ENCODE data around the gene PXK.
"Not testable (repeated sequence)": the region's sequence is repeated elsewhere in the genome, so short reads cannot be mapped to it uniquely, and the experiment has no call there.

PXK gene

DNA sequence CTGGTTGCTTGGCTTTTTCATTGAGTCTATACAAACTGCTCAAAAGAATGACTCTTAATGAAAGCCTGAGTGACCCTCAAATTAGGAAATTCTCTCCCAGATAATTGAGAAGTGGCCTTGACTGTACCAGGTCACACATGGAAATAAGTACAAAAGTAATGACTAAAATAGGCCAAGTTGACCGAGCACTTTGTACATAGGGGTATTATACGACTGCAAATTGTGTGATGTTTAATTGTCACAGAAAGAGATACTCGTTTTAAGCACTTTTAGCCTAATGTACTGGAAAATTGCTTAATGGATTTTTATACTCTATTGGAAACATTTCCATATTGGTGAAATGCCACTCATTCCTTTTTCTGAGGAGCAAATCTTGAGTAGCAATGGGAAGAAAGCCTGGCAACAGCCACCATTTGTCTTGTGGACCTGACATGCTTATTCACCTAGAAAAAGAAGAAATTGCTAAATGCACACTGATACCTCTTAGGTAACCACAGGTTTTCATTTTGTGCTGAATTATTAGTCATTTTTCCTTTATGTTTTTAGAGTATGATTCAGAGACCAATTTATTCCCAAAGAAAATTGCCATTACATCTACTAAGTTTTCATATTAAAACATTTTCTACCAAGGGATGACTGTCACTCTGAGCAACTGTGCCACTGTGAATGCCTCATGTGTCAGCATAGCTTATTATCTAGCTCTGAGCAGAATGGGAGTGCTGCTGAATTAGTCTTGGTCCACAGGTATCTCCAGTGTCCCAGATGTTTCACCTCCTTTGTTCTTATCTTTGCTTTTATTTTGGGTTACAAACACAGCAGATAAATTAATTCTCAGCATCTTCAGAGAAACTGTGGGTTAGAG, 8.9 kb upstream of the PXK start:
- DNase-seq, result no peak

GRCh38 chr3:58324391-58325390, 8.0 kb upstream of the PXK start:
- DNase-seq, result no peak

DNA sequence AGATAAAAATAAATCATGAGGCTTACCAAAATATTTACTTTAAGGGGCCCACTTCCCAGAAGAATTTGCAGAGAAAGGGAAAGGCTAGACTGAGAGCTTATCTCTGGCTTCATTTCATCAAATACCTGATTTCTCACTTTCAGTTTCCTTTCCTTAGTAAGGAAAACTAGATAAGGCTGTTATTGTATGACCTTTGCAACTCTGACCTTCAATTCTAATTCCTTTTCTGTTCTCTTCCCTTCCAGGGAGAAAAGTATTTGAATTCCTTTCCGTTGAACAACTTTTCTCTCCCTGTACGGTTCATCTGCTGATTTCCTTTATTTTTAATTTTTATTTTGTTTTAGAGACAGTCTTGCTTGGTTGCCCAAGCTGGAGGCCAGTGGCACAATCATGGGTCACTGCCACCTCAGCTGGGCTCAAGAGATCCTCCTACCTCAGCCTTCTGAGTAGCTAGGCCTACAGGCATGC, 7.1 kb upstream of the PXK start:
- DNase-seq, result no peak

- no peak for DNase-seq
Measured at GRCh38 chr3:58326267-58326900, 6.3 kb upstream of the PXK start.

GRCh38 chr3:58329150-58329921, 3.4 kb upstream of the PXK start:
- DNase-seq, result no peak

DNA sequence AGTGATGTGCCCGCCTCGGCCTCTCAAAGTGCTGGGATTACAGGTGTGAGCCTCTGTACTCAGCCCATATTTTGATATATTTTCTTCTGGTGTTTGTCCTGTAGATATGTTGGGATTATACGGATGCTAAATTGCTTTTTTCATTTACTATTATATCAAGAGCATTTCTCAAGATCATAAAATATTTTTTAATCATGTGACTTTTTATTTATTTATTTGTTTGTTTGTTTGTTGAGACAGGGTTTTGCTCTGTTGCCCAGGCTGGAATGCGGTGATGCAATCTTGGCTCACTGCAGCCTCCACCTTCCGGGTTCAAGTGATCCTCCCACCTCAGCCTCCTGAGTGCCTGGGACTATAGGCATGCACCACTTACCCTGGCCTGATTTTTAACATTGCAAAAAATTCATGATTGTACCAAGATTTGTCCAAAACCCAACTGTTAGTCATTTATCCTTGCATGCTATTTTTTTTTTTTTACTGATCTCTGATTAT, 2.7 kb upstream of the PXK start:
- DNase-seq, result no peak

DNA sequence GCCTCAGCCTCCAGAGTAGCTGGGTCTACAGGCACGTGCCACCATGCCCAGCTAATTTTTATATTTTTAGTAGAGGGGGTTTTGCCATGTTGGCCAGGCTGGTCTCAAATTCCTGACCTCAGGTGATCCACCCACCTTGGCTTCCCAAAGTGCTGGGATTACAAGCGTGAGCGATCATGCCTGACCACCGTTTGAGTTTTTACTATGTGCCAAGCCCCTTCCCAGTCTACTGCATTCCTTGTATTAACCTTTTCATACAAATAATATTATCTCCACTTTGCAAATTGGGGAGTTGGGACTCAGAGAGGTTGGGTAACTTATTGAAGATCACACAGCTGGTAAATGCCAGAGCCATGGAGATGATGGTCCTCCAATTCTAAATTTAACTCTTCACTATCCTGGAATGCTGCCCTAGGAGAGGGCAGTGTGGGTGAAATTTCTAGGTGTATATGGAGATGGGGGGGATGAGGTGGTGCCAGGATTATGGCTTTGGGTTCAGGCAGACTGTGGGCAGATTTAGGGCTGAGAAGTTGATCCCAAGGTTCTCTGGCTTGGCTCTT, 1.0 kb upstream of the PXK start:
- DNase-seq, result no peak

DNA sequence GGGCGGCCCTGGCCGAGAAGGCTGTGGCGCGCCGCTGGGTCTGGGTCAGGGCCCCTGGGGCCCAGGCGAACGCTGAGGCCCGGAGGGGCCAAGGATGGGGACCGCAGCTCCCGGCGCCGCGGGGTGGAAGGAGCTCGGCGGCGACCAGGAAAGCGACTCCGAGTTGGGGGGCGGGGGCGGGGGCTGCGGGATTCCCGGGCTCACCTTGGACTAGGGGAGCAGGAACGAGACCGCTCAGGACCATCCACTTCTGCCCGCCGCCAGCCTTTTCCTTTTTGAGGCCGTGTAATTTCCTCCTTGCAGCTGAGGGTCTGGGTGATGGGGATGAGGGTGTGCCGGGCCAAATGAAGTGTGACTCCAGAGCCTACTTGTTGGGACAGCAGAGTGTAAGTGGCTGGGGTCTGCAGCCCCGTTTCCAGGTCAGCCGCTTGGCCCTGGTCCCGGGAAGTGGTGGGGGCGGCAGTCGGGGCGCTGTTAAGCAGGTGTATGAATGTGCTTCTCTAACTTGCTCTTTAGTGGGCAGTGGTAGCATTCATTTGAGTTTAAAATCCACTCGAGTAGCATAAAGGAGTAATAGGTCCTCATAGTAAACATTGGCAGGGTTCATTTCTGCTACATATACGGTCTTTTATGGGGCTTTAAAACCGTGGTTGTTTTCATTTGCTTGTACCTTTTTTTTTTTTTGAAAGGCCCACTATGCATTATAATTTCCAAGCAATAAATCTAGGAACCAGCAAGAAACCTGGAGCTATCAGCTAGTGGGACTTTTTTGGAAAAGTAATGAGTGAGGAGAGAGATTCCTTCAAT, 717 bp downstream of the PXK start:
- no peak for DNase-seq

DNA sequence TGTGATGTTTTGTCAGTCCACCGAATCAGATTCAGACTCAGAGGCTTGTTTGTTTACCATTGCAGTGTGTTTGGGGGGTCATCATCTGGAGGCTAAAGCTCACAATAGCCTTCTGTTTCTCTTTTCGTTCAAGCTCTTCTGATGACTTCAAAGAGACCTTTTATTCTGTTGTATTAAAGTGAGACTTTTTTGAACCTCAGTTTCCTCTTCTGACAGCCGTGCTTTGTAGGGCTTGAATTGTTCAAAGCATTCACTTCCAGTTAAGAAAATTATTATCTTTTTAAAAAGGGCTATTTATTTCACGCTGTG, 1.3 kb downstream of the PXK start:
- DNase-seq, result no peak

GRCh38 chr3:58334506-58334884, 1.8 kb downstream of the PXK start:
- no peak for DNase-seq

- no peak for DNase-seq
Measured at GRCh38 chr3:58335652-58335947, 2.9 kb downstream of the PXK start.

GRCh38 chr3:58336135-58336882, 3.6 kb downstream of the PXK start:
- DNase-seq, result no peak

DNA sequence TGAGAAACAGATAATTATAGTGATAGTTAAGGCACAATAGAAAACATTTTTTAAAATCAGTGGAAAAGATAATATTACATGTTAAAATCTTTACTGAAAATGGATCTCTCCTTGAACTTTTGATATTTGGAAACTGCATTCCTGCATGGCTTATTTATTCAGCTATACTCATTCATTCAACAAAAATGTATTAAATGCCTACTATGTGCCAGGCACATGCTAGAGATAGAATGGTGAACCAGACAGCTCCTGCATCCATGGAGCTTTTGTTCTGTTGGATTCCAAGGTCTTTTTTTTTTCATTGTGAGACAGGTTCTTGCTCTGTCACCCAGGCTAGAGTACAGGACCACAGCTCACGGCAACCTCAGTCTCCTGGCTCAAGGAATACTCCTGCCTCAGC, 4.5 kb downstream of the PXK start:
- no peak for DNase-seq

DNA sequence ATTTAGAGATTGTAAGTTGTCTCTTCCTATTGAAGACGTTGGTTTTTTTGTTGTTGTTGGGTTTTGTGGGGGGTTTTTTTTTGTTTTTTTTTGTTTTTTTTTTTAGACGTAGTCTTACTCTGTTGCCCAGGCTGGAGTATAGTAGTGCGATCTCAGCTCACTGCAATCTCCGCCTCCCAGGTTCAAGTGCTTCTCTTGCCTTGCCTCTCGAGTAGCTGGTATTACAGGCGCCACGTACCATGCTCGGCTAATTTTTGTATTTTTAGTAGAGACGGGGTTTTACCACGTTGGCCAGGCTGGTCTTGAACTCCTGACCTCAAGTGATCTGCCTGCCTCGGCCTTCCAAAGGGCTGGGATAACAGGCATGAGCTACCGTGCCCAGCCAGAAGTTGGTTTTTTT, 6.5 kb downstream of the PXK start:
- DNase-seq, result not testable (repeated sequence)

DNA sequence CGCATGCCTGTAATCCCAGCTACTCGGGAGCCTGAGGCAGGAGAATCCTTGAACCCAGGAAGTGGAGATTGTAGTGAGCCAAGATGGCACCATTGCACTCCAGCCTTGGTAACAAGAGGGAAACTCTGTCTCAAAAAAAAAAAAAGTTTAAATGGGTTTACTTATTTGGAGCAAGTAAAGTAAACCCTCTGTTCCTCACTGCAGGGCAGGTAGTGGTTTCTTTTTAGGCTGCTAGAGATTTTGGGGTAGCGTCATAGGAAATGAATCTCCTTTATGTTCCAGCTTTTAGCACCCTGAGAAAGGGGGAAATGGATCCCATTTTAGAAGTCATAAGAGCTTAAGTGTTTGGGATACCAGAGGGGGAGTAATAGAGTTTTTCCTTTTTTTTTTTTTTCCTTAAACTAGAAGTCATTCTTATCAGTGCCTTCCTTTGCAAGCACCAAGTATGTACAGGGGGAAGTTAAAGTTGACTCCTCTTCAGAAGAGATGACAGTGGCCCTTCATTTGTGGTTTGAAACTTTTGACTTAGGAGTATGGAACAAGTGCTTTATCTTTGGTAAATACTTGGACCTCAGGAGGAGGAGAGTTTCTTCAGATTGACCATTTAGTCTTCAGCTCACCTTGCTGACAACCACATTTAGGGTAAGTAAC, 8.0 kb downstream of the PXK start:
- DNase-seq, result no peak

- DNase-seq, result no peak
Measured at GRCh38 chr3:58341376-58341775, 8.7 kb downstream of the PXK start.

DNA sequence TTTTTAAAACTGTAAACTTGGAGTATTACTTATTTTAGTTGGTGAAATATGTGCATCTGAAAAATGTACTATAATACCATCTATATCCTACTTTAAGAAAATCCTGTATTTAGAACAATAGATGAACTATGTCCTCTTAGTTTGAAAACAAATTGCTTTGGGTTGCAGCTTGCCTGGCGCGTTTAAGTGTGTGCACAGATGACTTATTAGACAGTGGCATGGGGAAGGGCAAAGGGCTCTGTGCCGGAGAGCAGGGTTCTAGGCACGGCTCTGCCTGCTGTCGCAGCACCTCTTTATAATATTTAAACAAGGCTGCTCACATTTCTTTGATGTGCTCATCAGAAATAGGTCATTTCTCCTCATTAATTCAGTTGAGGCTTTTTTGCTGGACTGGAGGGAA, 10.0 kb downstream of the PXK start:
- no peak for DNase-seq

DNA sequence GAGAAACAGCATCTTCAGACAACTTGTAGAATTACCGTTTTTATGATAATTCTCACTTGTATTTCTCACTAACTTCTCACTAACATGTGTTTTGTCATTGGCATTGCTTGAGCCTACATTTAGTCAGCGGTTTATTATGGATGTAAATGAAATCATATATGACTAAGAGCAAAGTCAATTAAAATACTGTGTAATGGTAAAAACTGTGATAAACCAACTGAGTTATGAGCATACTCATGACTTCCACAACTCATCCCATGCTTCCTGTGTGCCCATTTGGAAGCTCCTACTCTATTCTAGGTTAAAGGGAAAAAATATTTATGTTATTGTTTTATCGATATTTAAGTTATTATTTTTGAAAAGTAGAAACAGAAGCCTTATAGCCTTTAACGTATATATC, 12.8 kb downstream of the PXK start:
- DNase-seq, result no peak

DNA sequence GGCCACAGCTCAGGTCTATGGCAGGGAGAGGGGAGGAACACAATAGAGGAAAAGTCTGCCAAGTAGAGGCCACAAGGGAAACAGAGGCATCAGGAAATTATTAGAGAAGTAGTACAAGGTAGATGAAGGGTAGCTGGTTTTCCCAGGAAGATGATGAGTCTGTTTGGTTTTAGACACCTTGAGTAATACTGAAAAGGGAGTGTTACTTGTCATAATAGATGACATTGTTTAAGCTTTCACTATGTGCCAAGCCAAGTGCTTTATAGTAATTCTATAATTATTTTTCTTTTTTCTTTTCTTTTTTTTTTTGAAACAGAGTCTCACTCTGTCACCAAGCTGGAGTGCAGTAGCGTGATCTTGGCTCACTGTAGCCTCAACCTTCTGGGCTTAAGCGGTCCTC, 13.7 kb downstream of the PXK start:
- DNase-seq, result no peak

GRCh38 chr3:58347984-58348383, 15.3 kb downstream of the PXK start:
- DNase-seq, result no peak

Measured in activated CD4-positive, alpha-beta T cell treated with anti-CD3 and anti-CD28 coated beads for 1 hour (primary cell).